Cardiac muscle cell (in vitro differentiated cells and primary cell): ENCODE results near the gene MAMLD1. TPM values are rescaled to one million over a fixed set of nuclear protein-coding genes. Genes with fewer than 3 reads are reported as not detected.

Experiments
- DNase-seq, 2 donors: peaks; one replicate each; pipeline versions ENCODE4 v3.0.0 to v3.0.0-alpha.2; 2010 to 2017; ENCODE audit warnings: low read depth in 1 of 2, low spot score in 1 of 2
- H3K27ac ChIP-seq: fragments of 200-600 bp; sonication (generic); 2 replicates; pipeline ENCODE4 v1.5.1; 2016
- H3K27me3 ChIP-seq: fragments of 200-600 bp; sonication (generic); 2 replicates; pipeline ENCODE4 v1.6.0; 2016; ENCODE audit warnings: control low read depth
- H3K36me3 ChIP-seq: fragments of 200-600 bp; sonication (generic); 2 replicates; pipeline ENCODE4 v1.5.1; 2016; ENCODE audit warnings: control low read depth
- H3K4me1 ChIP-seq: fragments of 200-600 bp; sonication (generic); 2 replicates; pipeline ENCODE4 v1.8.1; 2017; ENCODE audit warnings: low read depth, mild to moderate bottlenecking, mixed run types
- H3K4me3 ChIP-seq: fragments of 200-600 bp; sonication (generic); 2 replicates; pipeline ENCODE4 v1.5.1; 2016; ENCODE audit warnings: mild to moderate bottlenecking
- H3K9me3 ChIP-seq: fragments of 200-600 bp; sonication (generic); 2 replicates; pipeline ENCODE4 v1.5.1; 2017; ENCODE audit warnings: low read depth, mild to moderate bottlenecking, control low read depth
- polyA plus RNA-seq: library from polyadenylated mRNA; unstranded; fragments of >200 nt; fragmentation: Nextera tagmentation; extraction: Ambion mirVana; gene quantifications from 2 replicates; pipeline ENCODE4 v1.2.1, GENCODE V29; 2016
- total RNA-seq: library from RNA; depleted of rRNA; stranded (reverse); fragments of >200 nt; gene quantifications from 2 replicates; pipeline ENCODE4 v1.2.3, GENCODE V29; 2016
- TF ChIP-seq, protein P1 (sequence below): IDR thresholded peaks from 2 replicates; pipeline ENCODE4 v1.5.1; 2012; ENCODE audit warnings: low read depth, mild to moderate bottlenecking, low read length

Gene MAMLD1
- total and polyA plus RNA-seq, 2 experiments from 2014 or later: 0.15 to 0.48 TPM

DNA sequence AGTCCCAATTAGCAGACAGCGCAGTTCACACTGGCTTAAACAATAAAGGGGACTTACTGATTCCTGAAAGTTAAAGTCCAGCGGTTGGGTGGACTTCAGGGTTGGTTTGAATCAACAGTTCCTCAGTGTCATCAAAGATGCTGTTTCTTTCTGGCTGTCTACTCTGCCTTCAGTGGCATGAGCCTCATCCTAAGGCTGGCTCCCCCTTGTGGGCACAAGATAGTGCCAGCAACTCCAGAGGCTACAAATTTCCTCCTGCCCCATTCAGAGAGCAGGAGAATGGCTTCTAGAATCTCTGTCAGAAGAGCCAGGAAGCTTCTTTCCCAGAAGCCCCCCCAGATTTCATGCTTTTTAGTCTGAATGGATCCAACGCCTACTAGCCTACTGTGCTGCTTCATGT is 122.9 kb downstream of the MAMLD1 start:
- Histone ChIP-seq H3K27ac (no peak overlapping the region), H3K36me3 (no peaks in the 10 kb centered on the region), H3K27me3 (no peaks in the 10 kb centered on the region), H3K4me3 (no peak overlapping the region), H3K9me3 (no peaks in the 10 kb centered on the region), H3K4me1 (no peaks in the 10 kb centered on the region)
- DNase-seq: peak; percentile 46 to 69
- TF ChIP-seq, protein P1, sequence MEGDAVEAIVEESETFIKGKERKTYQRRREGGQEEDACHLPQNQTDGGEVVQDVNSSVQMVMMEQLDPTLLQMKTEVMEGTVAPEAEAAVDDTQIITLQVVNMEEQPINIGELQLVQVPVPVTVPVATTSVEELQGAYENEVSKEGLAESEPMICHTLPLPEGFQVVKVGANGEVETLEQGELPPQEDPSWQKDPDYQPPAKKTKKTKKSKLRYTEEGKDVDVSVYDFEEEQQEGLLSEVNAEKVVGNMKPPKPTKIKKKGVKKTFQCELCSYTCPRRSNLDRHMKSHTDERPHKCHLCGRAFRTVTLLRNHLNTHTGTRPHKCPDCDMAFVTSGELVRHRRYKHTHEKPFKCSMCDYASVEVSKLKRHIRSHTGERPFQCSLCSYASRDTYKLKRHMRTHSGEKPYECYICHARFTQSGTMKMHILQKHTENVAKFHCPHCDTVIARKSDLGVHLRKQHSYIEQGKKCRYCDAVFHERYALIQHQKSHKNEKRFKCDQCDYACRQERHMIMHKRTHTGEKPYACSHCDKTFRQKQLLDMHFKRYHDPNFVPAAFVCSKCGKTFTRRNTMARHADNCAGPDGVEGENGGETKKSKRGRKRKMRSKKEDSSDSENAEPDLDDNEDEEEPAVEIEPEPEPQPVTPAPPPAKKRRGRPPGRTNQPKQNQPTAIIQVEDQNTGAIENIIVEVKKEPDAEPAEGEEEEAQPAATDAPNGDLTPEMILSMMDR: peak; percentile 71

DNA sequence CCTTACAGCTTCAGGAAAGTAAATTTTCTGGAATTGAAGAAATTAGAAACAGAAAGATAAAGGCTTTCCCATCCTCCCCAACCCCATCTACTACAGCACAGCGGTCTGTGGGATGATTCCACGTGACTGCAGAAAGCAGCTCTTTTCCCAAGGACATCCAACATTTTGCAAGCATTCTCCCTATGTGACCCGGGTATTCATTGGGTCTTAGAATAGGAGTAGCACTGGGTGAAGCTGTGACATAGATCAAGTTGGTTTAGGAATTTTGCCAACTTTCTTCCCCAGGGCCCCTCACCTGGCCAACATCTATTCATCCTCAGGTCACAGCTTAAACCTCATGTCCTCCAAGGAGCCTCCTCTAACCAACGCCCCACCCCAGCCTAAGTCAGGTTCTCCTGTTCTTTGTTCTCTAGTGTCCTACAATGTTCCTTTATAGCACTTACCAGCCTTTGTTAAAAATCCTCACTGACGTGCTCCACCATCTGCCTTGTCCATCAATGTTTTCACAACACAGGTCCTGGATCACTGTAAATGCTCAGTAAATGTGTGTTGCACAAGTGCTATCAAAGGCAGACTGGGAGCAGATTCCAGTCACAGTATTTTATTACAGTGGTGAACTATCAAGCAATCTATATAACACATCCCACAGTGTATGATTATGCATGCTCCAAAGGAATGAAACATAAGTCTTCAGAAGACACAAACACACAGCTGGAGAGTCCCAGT is 124.4 kb downstream of the MAMLD1 start:
- H3K4me3 ChIP-seq: no peak overlapping the region
- H3K9me3 ChIP-seq: no peaks in the 10 kb centered on the region
- no peaks in the 10 kb centered on the region for H3K36me3 ChIP-seq
- DNase-seq: no peak
- TF ChIP-seq, protein P1: no peak
- no peaks in the 10 kb centered on the region for H3K4me1 ChIP-seq
- no peak overlapping the region for H3K27ac ChIP-seq
- H3K27me3 ChIP-seq: no peaks in the 10 kb centered on the region

DNA sequence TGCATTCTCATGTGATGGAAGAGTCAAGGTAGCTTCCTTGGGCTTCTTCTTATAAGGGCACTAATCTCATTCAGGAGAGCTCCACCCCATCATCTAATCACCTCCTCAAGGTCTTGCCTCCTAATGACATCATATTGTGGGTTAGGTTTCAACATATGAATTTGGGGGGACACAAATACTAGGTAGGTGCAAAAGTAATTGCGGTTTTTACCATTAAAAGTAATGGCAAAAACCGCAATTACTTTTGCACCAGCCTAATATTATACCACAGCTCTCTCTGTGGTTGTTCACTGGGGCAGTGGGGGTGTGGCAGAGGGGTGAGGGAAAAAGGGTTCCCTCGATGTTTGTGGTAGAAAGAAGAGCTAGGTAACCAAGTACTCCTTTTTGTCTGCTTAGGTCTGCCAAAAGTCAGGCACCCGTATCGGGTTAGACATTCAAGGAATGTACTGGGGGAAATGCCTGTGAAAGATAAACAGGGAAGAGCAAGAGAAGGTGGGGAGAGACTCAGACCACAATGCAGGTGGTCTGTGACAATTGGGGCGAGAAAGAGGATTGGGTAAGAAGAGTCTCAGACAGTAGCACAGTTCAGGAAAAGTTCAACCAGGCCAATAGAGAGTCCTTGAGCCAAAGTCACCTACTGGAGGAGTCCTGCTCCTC is 126.4 kb downstream of the MAMLD1 start:
- peak in 1 of 2 donors; percentile 23 for DNase-seq
- Histone ChIP-seq H3K4me3 (no peak overlapping the region), H3K4me1 (no peaks in the 10 kb centered on the region), H3K36me3 (no peaks in the 10 kb centered on the region), H3K27me3 (no peaks in the 10 kb centered on the region), H3K27ac (no peak overlapping the region), H3K9me3 (no peaks in the 10 kb centered on the region)
- TF ChIP-seq, protein P1: no peak

DNA sequence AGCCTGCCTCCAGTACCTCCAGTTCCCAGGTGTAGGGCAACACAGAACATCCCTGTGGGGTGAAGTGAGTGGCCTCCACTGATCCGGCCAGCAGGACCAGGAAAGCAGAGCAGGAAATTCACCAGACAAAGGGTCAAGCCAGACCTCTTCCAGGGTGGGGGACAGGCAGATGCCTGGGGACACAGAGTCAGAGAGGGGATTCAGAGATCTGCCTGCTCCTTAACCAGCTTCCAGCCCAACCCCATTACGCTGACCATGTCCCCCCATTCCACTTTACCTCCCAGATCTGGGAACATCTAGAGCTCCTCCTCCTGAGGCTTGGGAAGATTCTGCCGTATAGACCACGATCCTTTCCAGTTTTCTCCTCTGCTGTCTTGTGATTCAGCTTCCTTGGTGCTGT is 132.4 kb downstream of the MAMLD1 start:
- H3K27me3 ChIP-seq: no peaks in the 10 kb centered on the region
- DNase-seq: no peak
- TF ChIP-seq, protein P1: no peak

DNA sequence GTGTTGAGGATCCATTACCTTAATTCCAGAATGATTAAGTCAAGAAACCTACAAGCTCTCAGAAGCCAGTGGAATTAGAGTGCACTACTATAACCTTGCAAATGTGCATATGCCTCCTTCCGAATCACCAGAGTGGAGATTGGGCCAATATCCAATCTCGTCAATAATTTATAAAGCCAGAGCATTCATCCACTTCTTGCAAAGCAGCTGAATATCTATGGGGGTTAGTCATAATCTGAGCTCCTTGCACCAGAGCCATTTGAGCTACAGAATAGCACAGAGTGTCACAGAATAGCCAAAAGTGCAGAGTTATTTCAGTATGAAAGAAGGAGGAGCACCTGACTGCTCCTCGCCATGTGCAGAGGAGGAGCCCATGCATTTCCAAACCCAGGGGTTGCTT is 136.1 kb downstream of the MAMLD1 start:
- no peak overlapping the region for H3K4me3 ChIP-seq
- H3K27ac ChIP-seq: no peak overlapping the region
- H3K27me3 ChIP-seq: no peaks in the 10 kb centered on the region
- no peak for DNase-seq
- H3K9me3 ChIP-seq: no peaks in the 10 kb centered on the region
- TF ChIP-seq, protein P1: no peak
- no peaks in the 10 kb centered on the region for H3K36me3 ChIP-seq
- H3K4me1 ChIP-seq: no peaks in the 10 kb centered on the region

More for the DNA sequence above, 132.4 kb downstream of the MAMLD1 start:
- Histone ChIP-seq H3K27ac (no peak overlapping the region), H3K36me3 (no peaks in the 10 kb centered on the region), H3K4me1 (no peaks in the 10 kb centered on the region), H3K9me3 (no peaks in the 10 kb centered on the region), H3K4me3 (no peak overlapping the region)
